ENCODE results near the gene NRG2.

NRG2 gene

DNA sequence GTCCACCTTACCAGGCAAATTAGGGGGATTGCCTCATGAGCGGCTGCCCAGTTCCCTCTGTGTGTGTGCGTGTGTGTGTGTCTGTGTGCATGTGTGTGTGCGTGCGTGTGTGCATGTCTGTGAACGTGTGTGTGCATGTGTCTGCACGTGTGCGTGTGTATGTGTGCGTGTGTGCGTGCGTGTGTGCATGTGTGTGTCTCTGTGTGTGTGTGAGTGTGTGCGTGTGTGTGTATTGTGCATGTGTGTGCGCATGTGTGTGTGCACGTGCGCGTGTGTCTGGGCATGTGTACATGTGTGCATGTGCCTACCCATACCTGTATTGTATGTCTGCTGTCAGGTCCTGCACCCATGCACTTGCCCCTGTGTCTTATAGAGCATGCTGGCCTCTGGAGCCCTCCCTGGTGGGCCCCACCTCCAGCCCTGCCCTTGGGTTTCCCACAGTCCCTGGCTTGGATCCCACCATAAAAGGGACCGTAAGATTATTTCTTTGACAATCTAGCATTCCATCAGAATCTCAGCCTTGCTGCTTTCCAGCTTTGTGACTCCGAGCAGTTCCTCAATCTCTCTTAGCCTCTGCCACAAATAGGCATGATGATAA is 238.2 kb downstream of the NRG2 start:
- H3K79me2 ChIP-seq (ENCODE audit: insufficient read depth, low read length): no peaks in the 10 kb centered on the region
- no peak overlapping the region for H3K4me3 ChIP-seq (ENCODE audit: insufficient read depth, low read length, poor library complexity, severe bottlenecking)
- no peaks in the 10 kb centered on the region for H3K9me2 ChIP-seq (replicated peaks; ENCODE audit: insufficient read depth, low read length)
- no peaks in the 10 kb centered on the region for H3K9me3 ChIP-seq (ENCODE audit: insufficient read depth, low read length)
- H3K9ac ChIP-seq (ENCODE audit: low read length): no peak overlapping the region
- TF ChIP-seq, protein P1, sequence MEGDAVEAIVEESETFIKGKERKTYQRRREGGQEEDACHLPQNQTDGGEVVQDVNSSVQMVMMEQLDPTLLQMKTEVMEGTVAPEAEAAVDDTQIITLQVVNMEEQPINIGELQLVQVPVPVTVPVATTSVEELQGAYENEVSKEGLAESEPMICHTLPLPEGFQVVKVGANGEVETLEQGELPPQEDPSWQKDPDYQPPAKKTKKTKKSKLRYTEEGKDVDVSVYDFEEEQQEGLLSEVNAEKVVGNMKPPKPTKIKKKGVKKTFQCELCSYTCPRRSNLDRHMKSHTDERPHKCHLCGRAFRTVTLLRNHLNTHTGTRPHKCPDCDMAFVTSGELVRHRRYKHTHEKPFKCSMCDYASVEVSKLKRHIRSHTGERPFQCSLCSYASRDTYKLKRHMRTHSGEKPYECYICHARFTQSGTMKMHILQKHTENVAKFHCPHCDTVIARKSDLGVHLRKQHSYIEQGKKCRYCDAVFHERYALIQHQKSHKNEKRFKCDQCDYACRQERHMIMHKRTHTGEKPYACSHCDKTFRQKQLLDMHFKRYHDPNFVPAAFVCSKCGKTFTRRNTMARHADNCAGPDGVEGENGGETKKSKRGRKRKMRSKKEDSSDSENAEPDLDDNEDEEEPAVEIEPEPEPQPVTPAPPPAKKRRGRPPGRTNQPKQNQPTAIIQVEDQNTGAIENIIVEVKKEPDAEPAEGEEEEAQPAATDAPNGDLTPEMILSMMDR (IDR thresholded peaks at IDR 0.05; ENCODE audit: insufficient read depth, low read length, poor library complexity, severe bottlenecking): no peak
- TF ChIP-seq EZH2phosphoT487 (conservative IDR thresholded peaks at IDR 0.05; ENCODE audit: low read length): no peak
- no peaks in the 10 kb centered on the region for H4K20me1 ChIP-seq (ENCODE audit: low read depth, low read length)
- no peaks in the 10 kb centered on the region for H3K27me3 ChIP-seq (ENCODE audit: low read length)
- H3K27ac ChIP-seq (ENCODE audit: low read depth, low read length): no peak overlapping the region
- H3K36me3 ChIP-seq (ENCODE audit: low read length): no peaks in the 10 kb centered on the region
- no peak overlapping the region for H2AFZ ChIP-seq (ENCODE audit: low read depth, low read length, severe bottlenecking)
- no peak overlapping the region for H3K4me2 ChIP-seq (ENCODE audit: low read depth, low read length, poor library complexity, severe bottlenecking)
- H3F3A ChIP-seq (ENCODE audit: insufficient read depth): no peaks in the 10 kb centered on the region

DNA sequence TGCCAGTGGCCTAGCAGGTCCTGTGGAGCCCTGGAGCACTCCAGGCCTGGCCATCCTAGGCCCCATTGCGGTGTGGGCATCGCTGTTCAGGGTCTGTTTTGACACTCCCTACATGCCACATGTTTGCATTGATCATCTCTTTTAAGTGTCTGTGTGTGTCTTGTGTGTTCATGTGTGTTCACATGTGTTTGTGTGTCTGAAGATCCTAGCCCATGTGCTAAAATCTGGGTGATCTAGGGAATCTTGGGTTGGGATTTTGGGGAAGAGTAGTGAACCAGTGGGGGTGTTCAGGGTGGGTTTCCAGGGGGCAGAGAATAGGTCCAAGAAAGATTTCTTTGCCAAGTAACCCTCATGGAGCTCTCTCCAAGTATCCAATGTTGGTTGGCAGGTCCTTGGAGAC is 239.1 kb downstream of the NRG2 start:
- Histone ChIP-seq H3F3A (ENCODE audit: insufficient read depth) (no peaks in the 10 kb centered on the region), H2AFZ (ENCODE audit: low read depth, low read length, severe bottlenecking) (no peak overlapping the region), H3K36me3 (ENCODE audit: low read length) (no peaks in the 10 kb centered on the region), H3K27ac (ENCODE audit: low read depth, low read length) (no peak overlapping the region), H3K79me2 (ENCODE audit: insufficient read depth, low read length) (no peaks in the 10 kb centered on the region), H3K27me3 (ENCODE audit: low read length) (no peaks in the 10 kb centered on the region), H3K9me2 (replicated peaks; ENCODE audit: insufficient read depth, low read length) (no peaks in the 10 kb centered on the region), H3K4me2 (ENCODE audit: low read depth, low read length, poor library complexity, severe bottlenecking) (no peak overlapping the region), H3K9ac (ENCODE audit: low read length) (no peak overlapping the region), H4K20me1 (ENCODE audit: low read depth, low read length) (no peaks in the 10 kb centered on the region), H3K9me3 (ENCODE audit: insufficient read depth, low read length) (no peaks in the 10 kb centered on the region), H3K4me3 (ENCODE audit: insufficient read depth, low read length, poor library complexity, severe bottlenecking) (no peak overlapping the region)
- TF ChIP-seq EZH2phosphoT487 (conservative IDR thresholded peaks at IDR 0.05; ENCODE audit: low read length): no peak
- TF ChIP-seq, protein P1 (IDR thresholded peaks at IDR 0.05; ENCODE audit: insufficient read depth, low read length, poor library complexity, severe bottlenecking): no peak

DNA sequence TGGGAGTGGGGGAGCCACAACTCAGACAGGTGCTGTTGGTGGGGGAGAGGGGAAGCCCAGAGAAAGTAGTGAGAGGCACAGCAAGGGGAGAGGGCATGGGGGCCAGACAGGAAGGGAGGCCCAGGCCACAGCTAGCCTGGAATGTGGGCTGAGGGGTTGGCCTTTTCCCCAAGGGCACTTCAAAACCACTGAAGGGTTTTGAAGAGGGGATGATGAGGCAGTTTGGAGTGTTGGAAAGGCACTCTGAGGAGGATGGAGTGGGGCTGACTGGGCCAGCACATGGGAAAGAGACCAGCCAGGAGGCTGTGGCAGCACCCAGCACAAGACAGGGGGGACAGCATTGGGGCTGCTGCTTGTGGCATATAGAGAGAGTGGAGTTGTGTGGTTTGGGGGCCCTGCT is 243.7 kb downstream of the NRG2 start:
- Histone ChIP-seq H3K9ac (ENCODE audit: low read length) (no peak overlapping the region), H3K4me3 (ENCODE audit: insufficient read depth, low read length, poor library complexity, severe bottlenecking) (no peak overlapping the region), H3K4me2 (ENCODE audit: low read depth, low read length, poor library complexity, severe bottlenecking) (no peak overlapping the region), H3F3A (ENCODE audit: insufficient read depth) (no peaks in the 10 kb centered on the region), H2AFZ (ENCODE audit: low read depth, low read length, severe bottlenecking) (no peak overlapping the region), H4K20me1 (ENCODE audit: low read depth, low read length) (no peaks in the 10 kb centered on the region), H3K27me3 (ENCODE audit: low read length) (no peaks in the 10 kb centered on the region), H3K27ac (ENCODE audit: low read depth, low read length) (no peak overlapping the region), H3K79me2 (ENCODE audit: insufficient read depth, low read length) (no peaks in the 10 kb centered on the region), H3K9me3 (ENCODE audit: insufficient read depth, low read length) (no peaks in the 10 kb centered on the region), H3K36me3 (ENCODE audit: low read length) (no peaks in the 10 kb centered on the region), H3K9me2 (replicated peaks; ENCODE audit: insufficient read depth, low read length) (no peaks in the 10 kb centered on the region)
- TF ChIP-seq, protein P1 (IDR thresholded peaks at IDR 0.05; ENCODE audit: insufficient read depth, low read length, poor library complexity, severe bottlenecking): no peak
- TF ChIP-seq EZH2phosphoT487 (conservative IDR thresholded peaks at IDR 0.05; ENCODE audit: low read length): no peak
